GM10248 (cell line): ENCODE data around the gene CCDC92.

ENCODE experiments used
- CTCF ChIA-PET: fragments of 300-600 bp; sonication (Branson Sonifier 250); formaldehyde crosslinking; extraction: SDS; loops from one replicate; lab custom pipeline; 2021; ENCODE audit warnings: antibody characterized with exemption; lab: Yijun Ruan, JAX
- POLR2A ChIA-PET: fragments of 350-650 bp; sonication (Branson Sonifier 250); formaldehyde crosslinking; extraction: SDS; loops from one replicate; lab custom pipeline; 2020; ENCODE audit warnings: antibody characterized with exemption; lab: Yijun Ruan, JAX
- DNase-seq: peaks from one replicate; pipeline ENCODE4 v3.0.0; 2012; ENCODE audit errors: extremely low spot score
- TF ChIP-seq, protein P1 (sequence below): IDR thresholded peaks from 2 replicates; pipeline ENCODE4 v1.5.1; 2012; ENCODE audit warnings: mild to moderate bottlenecking, low read depth; ENCODE audit errors: extremely low read depth, missing control alignments, control extremely low read depth

Gene CCDC92

DNA sequence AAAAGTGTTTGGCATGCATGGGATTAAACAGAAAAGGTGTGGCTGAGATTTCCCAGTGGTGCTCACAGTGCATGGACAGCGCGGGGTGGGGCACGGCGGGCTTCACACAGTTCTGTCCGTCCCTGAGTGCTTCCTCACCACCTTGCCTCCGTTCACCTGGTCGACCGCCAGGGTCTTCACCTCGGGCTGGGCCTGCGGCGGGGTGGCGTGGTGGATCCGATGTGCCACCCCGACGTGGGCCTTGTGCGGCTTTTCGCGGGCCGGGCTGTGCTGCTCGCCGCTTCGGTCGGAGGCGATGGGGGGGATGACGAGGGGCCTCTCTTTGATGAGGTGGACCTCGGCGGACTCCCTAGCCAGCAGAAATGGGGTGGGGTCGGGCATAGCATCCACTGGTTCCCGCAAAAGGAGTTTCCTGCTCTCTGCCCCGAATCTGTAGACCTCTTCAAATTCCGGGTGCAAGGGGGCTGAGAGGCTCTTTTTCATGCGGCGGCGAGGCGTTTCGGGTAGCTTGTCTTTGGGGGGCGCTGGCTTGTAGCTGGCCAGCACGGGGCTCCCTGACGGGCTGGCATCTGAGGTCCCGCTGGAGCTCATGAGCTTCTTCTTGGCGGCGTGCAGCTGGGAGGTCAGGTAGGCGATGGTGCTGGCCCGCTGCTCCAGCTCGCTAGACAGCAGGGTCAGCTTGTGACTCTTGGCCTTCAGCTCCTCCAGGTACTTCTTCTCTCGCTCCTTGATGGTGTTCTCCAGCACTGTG, 35.5 kb downstream of the CCDC92 start:
- CTCF ChIA-PET: interaction anchor here (1.4 to 3.7 kb wide), 3 partner anchors 10 to 32 kb away, joined by 3 to 15 read pairs (median 5); no protein-coding TSS in a partner anchor
- TF ChIP-seq, protein P1, sequence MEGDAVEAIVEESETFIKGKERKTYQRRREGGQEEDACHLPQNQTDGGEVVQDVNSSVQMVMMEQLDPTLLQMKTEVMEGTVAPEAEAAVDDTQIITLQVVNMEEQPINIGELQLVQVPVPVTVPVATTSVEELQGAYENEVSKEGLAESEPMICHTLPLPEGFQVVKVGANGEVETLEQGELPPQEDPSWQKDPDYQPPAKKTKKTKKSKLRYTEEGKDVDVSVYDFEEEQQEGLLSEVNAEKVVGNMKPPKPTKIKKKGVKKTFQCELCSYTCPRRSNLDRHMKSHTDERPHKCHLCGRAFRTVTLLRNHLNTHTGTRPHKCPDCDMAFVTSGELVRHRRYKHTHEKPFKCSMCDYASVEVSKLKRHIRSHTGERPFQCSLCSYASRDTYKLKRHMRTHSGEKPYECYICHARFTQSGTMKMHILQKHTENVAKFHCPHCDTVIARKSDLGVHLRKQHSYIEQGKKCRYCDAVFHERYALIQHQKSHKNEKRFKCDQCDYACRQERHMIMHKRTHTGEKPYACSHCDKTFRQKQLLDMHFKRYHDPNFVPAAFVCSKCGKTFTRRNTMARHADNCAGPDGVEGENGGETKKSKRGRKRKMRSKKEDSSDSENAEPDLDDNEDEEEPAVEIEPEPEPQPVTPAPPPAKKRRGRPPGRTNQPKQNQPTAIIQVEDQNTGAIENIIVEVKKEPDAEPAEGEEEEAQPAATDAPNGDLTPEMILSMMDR: no peak
- POLR2A ChIA-PET: no interaction called here
- DNase-seq: no peak

GRCh38 chr12:123936471-123936870, 36.2 kb downstream of the CCDC92 start:
- CTCF ChIA-PET: interaction anchor here (2.1 to 3.7 kb wide), 2 partner anchors 10 to 31 kb away, joined by 5 to 15 read pairs; no protein-coding TSS in a partner anchor
- TF ChIP-seq, protein P1: no peak
- POLR2A ChIA-PET: no interaction called here
- DNase-seq: no peak

- TF ChIP-seq, protein P1: no peak
- no peak for DNase-seq
- CTCF ChIA-PET: interaction anchor here (2.1 to 3.7 kb wide), 2 partner anchors 9 to 30 kb away, joined by 5 to 15 read pairs; no protein-coding TSS in a partner anchor
- POLR2A ChIA-PET: no interaction called here
These were observed 36.7 kb downstream of the CCDC92 start for GRCh38 chr12:123935956-123936355.

DNA sequence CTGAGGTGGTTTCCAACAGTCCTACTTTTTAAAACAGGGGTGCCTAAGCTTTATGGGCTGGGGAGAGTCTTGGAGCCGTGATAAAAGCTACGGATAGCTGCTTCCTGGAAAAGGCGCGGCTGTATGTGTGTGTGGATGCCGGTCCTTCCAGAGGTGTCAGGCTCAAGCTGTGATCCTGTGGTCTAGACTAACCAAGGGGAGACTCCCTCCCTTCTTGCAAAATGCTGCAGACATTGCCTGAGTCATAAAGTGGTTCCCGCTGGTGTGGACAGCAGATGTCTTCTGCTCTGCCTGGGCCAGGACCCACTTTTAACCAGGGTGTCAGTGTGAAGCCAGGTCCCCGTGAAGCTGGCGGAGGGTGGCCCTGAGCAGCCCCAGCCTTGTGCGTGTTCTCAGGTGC, 37.8 kb downstream of the CCDC92 start:
- CTCF ChIA-PET: interaction anchor here (3.7 kb wide), 1 partner anchor 8 kb away, joined by 15 read pairs; no protein-coding TSS in a partner anchor
- TF ChIP-seq, protein P1: no peak
- POLR2A ChIA-PET: no interaction called here
- DNase-seq: no peak

- no peak for DNase-seq
- ChIA-PET CTCF (interaction anchor here (3.7 kb wide), 1 partner anchor 7 kb away, joined by 15 read pairs; no protein-coding TSS in a partner anchor), POLR2A (no interaction called here)
- TF ChIP-seq, protein P1: no peak
These were observed 38.5 kb downstream of the CCDC92 start for GRCh38 chr12:123934016-123934620.

- TF ChIP-seq, protein P1: no peak
- CTCF ChIA-PET: interaction anchor here (0.6 to 1.8 kb wide), 2 partner anchors 28 to 134 kb away, joined by 3 to 4 read pairs; no protein-coding TSS in a partner anchor
- no peak for DNase-seq
- POLR2A ChIA-PET: no interaction called here
These were observed 39.4 kb downstream of the CCDC92 start for GRCh38 chr12:123933214-123933613.
